ENCODE measurements around the gene IMMP2L. TPM values are rescaled to one million over a fixed set of nuclear protein-coding genes. Genes with fewer than 3 reads are reported as not detected.

IMMP2L gene
- total and polyA plus RNA-seq, 2 of the 8 experiments (the other 6 are each of a cell fraction or from before 2014, with no cell fraction given): 2.3 to 10.1 TPM

GRCh38 chr7:111588065-111588433, 25.8 kb upstream of the IMMP2L start:
- Histone ChIP-seq H3K9ac (replicated peaks in 1 of 4; ENCODE audit: extremely low read depth in 1 of 4, low read depth in 3 of 4, low read length in 3 of 4) (no peak overlapping the region), H3K18ac (ENCODE audit: extremely low read depth, low read length) (no peak overlapping the region), H4K5ac (ENCODE audit: insufficient read length, low read depth, low read length) (no peak overlapping the region), H2AFZ (ENCODE audit: low read length) (no peak overlapping the region), H3K23ac (ENCODE audit: insufficient read length) (no peak overlapping the region), H3K4ac (replicated peaks; ENCODE audit: insufficient read length, low read depth, low read length) (no peak overlapping the region), H3K14ac (ENCODE audit: insufficient read length) (no peak overlapping the region), H2AK5ac (ENCODE audit: low read depth, low read length) (no peak overlapping the region), H3K4me1 (replicated peaks in 1 of 4; ENCODE audit: control insufficient read depth in 3 of 4, insufficient read depth in 4 of 4, low read length in 3 of 4) (no peaks in the 10 kb centered on the region), H3K27ac (ENCODE audit: low read depth, low read length) (no peak overlapping the region), H3K79me2 (ENCODE audit: control insufficient read depth in 1 of 2, insufficient read depth in 2 of 2, low read length in 2 of 2) (no peaks in the 10 kb centered on the region), H3K9me3 (ENCODE audit: insufficient read depth in 2 of 2, low read depth in 1 of 2, low read length in 1 of 2) (no peaks in the 10 kb centered on the region), H2BK12ac (ENCODE audit: low read depth, low read length) (no peak overlapping the region), H3K23me2 (ENCODE audit: low read depth, low read length) (no peaks in the 10 kb centered on the region), H3K56ac (replicated peaks; ENCODE audit: insufficient read length, low read depth, low read length) (no peak overlapping the region), H2BK20ac (ENCODE audit: low read length) (no peak overlapping the region), H3K4me3 (ENCODE audit: extremely low read depth in 1 of 4, insufficient read depth in 2 of 4, low read depth in 3 of 4, low read length in 4 of 4) (no peak overlapping the region), H2BK5ac (ENCODE audit: low read depth, low read length) (no peak overlapping the region), H4K8ac (ENCODE audit: extremely low read depth, insufficient read depth, low read length) (no peak overlapping the region), H2BK15ac (ENCODE audit: low read length) (no peak overlapping the region), H3K36me3 (ENCODE audit: control insufficient read depth in 2 of 4, insufficient read depth in 4 of 4, low read length in 3 of 4) (no peaks in the 10 kb centered on the region), H3K79me1 (ENCODE audit: low read depth, low read length) (no peaks in the 10 kb centered on the region), H2BK120ac (replicated peaks; ENCODE audit: low read depth, low read length) (no peak overlapping the region), H4K20me1 (replicated peaks in 1 of 2; ENCODE audit: control insufficient read depth in 1 of 2, insufficient read depth in 2 of 2, low read length in 2 of 2) (no peaks in the 10 kb centered on the region), H3K27me3 (replicated peaks in 1 of 4; ENCODE audit: control insufficient read depth in 3 of 4, extremely low read depth in 1 of 4, insufficient read depth in 3 of 4, low read length in 3 of 4) (peaks cover 0 to 1% (median 0%) of the 10 kb centered on the region in 4 experiments; a peak in 1 of 7 replicates), H4K91ac (replicated peaks; ENCODE audit: insufficient read length, low read length) (no peak overlapping the region), H3K4me2 (ENCODE audit: insufficient read depth in 1 of 2, low read depth in 2 of 2, low read length in 2 of 2) (no peak overlapping the region)
- DNase-seq (ENCODE audit: low read depth in 1 of 2, low spot score in 2 of 2) (no peak), FAIRE-seq (no peak)
- POLR2A ChIA-PET (ENCODE audit: partially characterized antibody): no interaction called here
- TF ChIP-seq EZH2 (IDR thresholded peaks at IDR 0.05; ENCODE audit: low read depth, low read length, severe bottlenecking) (no peak), NRF1 (IDR thresholded peaks at IDR 0.05; ENCODE audit: low read depth, low read length) (no peak)
- CTCF ChIA-PET (ENCODE audit: partially characterized antibody): interaction anchor here (0.5 kb wide), 1 partner anchor 9 kb away, joined by 3 read pairs; no protein-coding TSS in a partner anchor
- WGBS, 2 experiments (ENCODE audit: extremely low coverage in 1 of 2, insufficient coverage in 1 of 2, insufficient read length in 1 of 2, insufficient replicate concordance in 2 of 2, low coverage in 1 of 2, low lambda C conversion rate in 2 of 2, missing lambda C conversion rate in 1 of 2): 95% methylated on average over 3 of the region's 3 CpGs; no CpG with 5 or more reads in 1 of the 2 experiments

All from H1 (cell line).